Activated CD4-positive, alpha-beta T cell treated with anti-CD3 and anti-CD28 coated beads, Interleukin-2, amount 10 ng/mL, durations not matched to agents 7 days and 5 days (primary cell): ENCODE results near the gene ZFAND6. TPM values are rescaled to one million over a fixed set of nuclear protein-coding genes. Genes with fewer than 3 reads are reported as not detected.
"Not testable (repeated sequence)": the region's sequence is repeated elsewhere in the genome, so short reads cannot be mapped to it uniquely, and the experiment has no call there.

Experiments
- CTCF ChIA-PET: fragments of 350-600 bp; sonication (Branson Sonifier 250); formaldehyde crosslinking; loops from one replicate; lab custom pipeline; 2021; ENCODE audit warnings: antibody characterized with exemption; lab: Charles Lee
- POLR2A ChIA-PET: fragments of 350-600 bp; sonication (Branson Sonifier 250); formaldehyde crosslinking; loops from one replicate; lab custom pipeline; 2021; ENCODE audit warnings: antibody characterized with exemption; lab: Charles Lee
- DNase-seq: peaks from one replicate; pipeline ENCODE4 v3.0.0-alpha.2; 2020
- H3K27ac Mint-ChIP-seq: one replicate; pipeline ENCODE4 v1.8.0; 2021; ENCODE audit warnings: mild to moderate bottlenecking, moderate library complexity, mixed read lengths
- H3K27me3 Mint-ChIP-seq: one replicate; pipeline ENCODE4 v1.8.0; 2021; ENCODE audit warnings: mixed read lengths
- H3K36me3 Mint-ChIP-seq: one replicate; pipeline ENCODE4 v1.8.0; 2021; ENCODE audit warnings: low read depth, mixed read lengths
- H3K4me1 Mint-ChIP-seq: one replicate; pipeline ENCODE4 v1.8.0; 2021; ENCODE audit warnings: mixed read lengths
- H3K4me3 Mint-ChIP-seq: one replicate; pipeline ENCODE4 v1.8.0; 2021; ENCODE audit warnings: mild to moderate bottlenecking, moderate library complexity, mixed read lengths
- H3K9me3 Mint-ChIP-seq: one replicate; pipeline ENCODE4 v1.8.0; 2021; ENCODE audit warnings: mixed read lengths
- total RNA-seq, 2 experiments: library from RNA; stranded (reverse); gene quantifications; one replicate each; pipeline ENCODE4 v1.2.3, GENCODE V29; 2021

Gene ZFAND6
- total RNA-seq, 2 experiments from 2014 or later, result 49.3 to 56.4 TPM

DNA sequence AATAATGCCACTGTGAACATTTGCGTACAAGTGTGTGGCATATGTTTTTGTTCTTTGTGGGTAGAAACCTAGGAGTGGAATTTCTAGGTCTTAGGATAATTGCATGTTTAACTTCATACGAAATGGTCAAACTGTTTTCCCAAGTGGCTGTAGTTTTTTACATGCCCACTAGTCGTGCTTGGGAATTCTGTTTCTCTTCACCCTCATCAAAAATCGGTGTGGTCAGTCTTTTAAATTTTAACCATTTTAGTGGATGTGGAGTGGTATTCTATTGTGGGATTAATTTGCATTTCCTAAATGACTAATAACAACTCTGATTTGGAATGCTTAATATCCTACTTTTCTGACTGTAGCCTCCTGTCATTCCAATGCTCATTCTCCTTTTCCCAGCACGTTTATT is 27.6 kb downstream of the ZFAND6 start:
- H3K27me3 Mint-ChIP-seq, result no peaks in the 10 kb centered on the region
- H3K4me3 Mint-ChIP-seq, result no peak overlapping the region
- ChIA-PET POLR2A (interaction anchor here (0.6 kb wide), 1 partner anchor 83 kb away, joined by 6 read pairs; no protein-coding TSS in a partner anchor), CTCF (no interaction called here)
- H3K36me3 Mint-ChIP-seq, result peaks cover 14% of the 10 kb centered on the region
- H3K4me1 Mint-ChIP-seq, result peaks cover 10% of the 10 kb centered on the region
- no peaks in the 10 kb centered on the region for H3K9me3 Mint-ChIP-seq
- no peak overlapping the region for H3K27ac Mint-ChIP-seq
- no peak for DNase-seq

GRCh38 chr15:80090041-80090440 is 30.6 kb downstream of the ZFAND6 start:
- Mint-ChIP-seq H3K36me3 (peaks cover 14% of the 10 kb centered on the region), H3K9me3 (no peaks in the 10 kb centered on the region), H3K27me3 (no peaks in the 10 kb centered on the region), H3K4me1 (peaks cover 10% of the 10 kb centered on the region), H3K4me3 (no peak overlapping the region), H3K27ac (no peak overlapping the region)
- no peak for DNase-seq
- POLR2A ChIA-PET, result no interaction called here
- CTCF ChIA-PET, result interaction anchor here (0.6 to 1.5 kb wide), 2 partner anchors 10 to 515 kb away, joined by 3 read pairs; no protein-coding TSS in a partner anchor

- H3K27ac Mint-ChIP-seq, result no peak overlapping the region
- H3K27me3 Mint-ChIP-seq, result no peaks in the 10 kb centered on the region
- ChIA-PET POLR2A (no interaction called here), CTCF (interaction anchor here (1.2 to 1.5 kb wide), 2 partner anchors 11 to 19 kb away, joined by 3 read pairs; no protein-coding TSS in a partner anchor)
- H3K4me3 Mint-ChIP-seq, result no peak overlapping the region
- peaks cover 14% of the 10 kb centered on the region for H3K36me3 Mint-ChIP-seq
- peaks cover 10% of the 10 kb centered on the region for H3K4me1 Mint-ChIP-seq
- DNase-seq, result no peak
- no peaks in the 10 kb centered on the region for H3K9me3 Mint-ChIP-seq
Observed at GRCh38 chr15:80090879-80091503, 31.5 kb downstream of the ZFAND6 start.

GRCh38 chr15:80093854-80094418 is 34.5 kb downstream of the ZFAND6 start:
- Mint-ChIP-seq H3K27ac (no peak overlapping the region), H3K27me3 (no peaks in the 10 kb centered on the region), H3K4me1 (peaks cover 6% of the 10 kb centered on the region), H3K4me3 (no peak overlapping the region), H3K9me3 (no peaks in the 10 kb centered on the region), H3K36me3 (peaks cover 6% of the 10 kb centered on the region)
- CTCF ChIA-PET, result interaction anchor here (1.0 kb wide), 1 partner anchor 32 kb away, joined by 3 read pairs; no protein-coding TSS in a partner anchor
- POLR2A ChIA-PET, result no interaction called here
- no peak for DNase-seq

- H3K9me3 Mint-ChIP-seq, result no peaks in the 10 kb centered on the region
- H3K27me3 Mint-ChIP-seq, result no peaks in the 10 kb centered on the region
- no peak overlapping the region for H3K4me3 Mint-ChIP-seq
- peaks cover 3% of the 10 kb centered on the region for H3K36me3 Mint-ChIP-seq
- ChIA-PET POLR2A (no interaction called here), CTCF (no interaction called here)
- no peak overlapping the region for H3K27ac Mint-ChIP-seq
- DNase-seq, result no peak
- H3K4me1 Mint-ChIP-seq, result peaks cover 9% of the 10 kb centered on the region
Observed at GRCh38 chr15:80095511-80095910, 36.0 kb downstream of the ZFAND6 start.

DNA sequence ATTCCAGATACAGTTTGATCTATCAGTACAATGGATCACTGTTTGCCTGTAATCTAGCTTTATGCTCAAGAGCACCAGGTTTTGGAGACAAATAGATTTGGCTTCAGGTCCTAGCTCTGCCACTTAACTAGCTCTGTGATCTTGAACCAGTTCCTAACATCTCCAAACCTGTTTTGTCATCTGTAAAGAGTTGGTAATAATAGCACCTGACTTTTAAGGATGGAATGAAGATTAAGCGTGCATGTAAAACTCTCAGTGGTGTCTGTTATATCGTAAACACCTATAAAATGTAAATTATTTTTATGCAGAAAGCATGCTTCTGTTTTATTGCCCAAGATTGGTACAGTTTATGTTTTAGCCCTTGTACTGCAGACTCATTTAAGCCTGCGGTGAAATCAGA is 36.5 kb downstream of the ZFAND6 start:
- ChIA-PET POLR2A (no interaction called here), CTCF (no interaction called here)
- peaks cover 9% of the 10 kb centered on the region for H3K4me1 Mint-ChIP-seq
- H3K36me3 Mint-ChIP-seq, result peaks cover under 1% of the 10 kb centered on the region
- no peak for DNase-seq
- no peak overlapping the region for H3K4me3 Mint-ChIP-seq
- no peaks in the 10 kb centered on the region for H3K27me3 Mint-ChIP-seq
- no peaks in the 10 kb centered on the region for H3K9me3 Mint-ChIP-seq
- H3K27ac Mint-ChIP-seq, result no peak overlapping the region

- H3K27me3 Mint-ChIP-seq, result no peaks in the 10 kb centered on the region
- no peaks in the 10 kb centered on the region for H3K36me3 Mint-ChIP-seq
- H3K27ac Mint-ChIP-seq, result no peak overlapping the region
- no peak overlapping the region for H3K4me3 Mint-ChIP-seq
- ChIA-PET POLR2A (no interaction called here), CTCF (interaction anchor here (1.1 kb wide), 1 partner anchor 17 kb away, joined by 5 read pairs; no protein-coding TSS in a partner anchor)
- no peak for DNase-seq
- peaks cover 6% of the 10 kb centered on the region for H3K4me1 Mint-ChIP-seq
- no peaks in the 10 kb centered on the region for H3K9me3 Mint-ChIP-seq
Observed at GRCh38 chr15:80098341-80098740, 38.9 kb downstream of the ZFAND6 start.

DNA sequence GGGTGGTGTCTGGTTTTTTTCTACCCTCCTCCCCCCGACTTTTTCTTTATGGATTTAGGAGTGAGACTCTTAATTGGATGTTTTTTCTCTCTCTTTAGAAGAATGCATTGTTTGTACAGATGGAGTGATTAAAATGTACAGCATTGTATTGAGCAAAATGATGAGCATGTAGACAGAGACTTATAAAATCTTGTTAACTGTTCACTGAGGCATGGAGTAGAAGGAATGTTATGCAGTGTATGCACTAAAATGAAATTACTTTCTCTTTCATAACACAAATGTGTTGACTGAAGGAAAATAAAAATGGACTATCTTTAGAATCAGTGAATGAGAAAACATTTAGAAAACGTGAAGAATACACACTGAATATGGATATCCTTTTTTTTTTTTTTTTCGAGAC is 39.8 kb downstream of the ZFAND6 start:
- no peaks in the 10 kb centered on the region for H3K27me3 Mint-ChIP-seq
- H3K27ac Mint-ChIP-seq, result no peak overlapping the region
- POLR2A ChIA-PET, result no interaction called here
- DNase-seq, result no peak
- no peaks in the 10 kb centered on the region for H3K9me3 Mint-ChIP-seq
- H3K36me3 Mint-ChIP-seq, result no peaks in the 10 kb centered on the region
- H3K4me3 Mint-ChIP-seq, result no peak overlapping the region
- H3K4me1 Mint-ChIP-seq, result peaks cover 3% of the 10 kb centered on the region
- CTCF ChIA-PET, result no interaction called here

GRCh38 chr15:80099662-80100061 is 40.2 kb downstream of the ZFAND6 start:
- H3K4me3 Mint-ChIP-seq, H3K36me3 Mint-ChIP-seq, H3K4me1 Mint-ChIP-seq, H3K27ac Mint-ChIP-seq, H3K27me3 Mint-ChIP-seq, CTCF ChIA-PET, H3K9me3 Mint-ChIP-seq, POLR2A ChIA-PET, DNase-seq: not testable (repeated sequence)

DNA sequence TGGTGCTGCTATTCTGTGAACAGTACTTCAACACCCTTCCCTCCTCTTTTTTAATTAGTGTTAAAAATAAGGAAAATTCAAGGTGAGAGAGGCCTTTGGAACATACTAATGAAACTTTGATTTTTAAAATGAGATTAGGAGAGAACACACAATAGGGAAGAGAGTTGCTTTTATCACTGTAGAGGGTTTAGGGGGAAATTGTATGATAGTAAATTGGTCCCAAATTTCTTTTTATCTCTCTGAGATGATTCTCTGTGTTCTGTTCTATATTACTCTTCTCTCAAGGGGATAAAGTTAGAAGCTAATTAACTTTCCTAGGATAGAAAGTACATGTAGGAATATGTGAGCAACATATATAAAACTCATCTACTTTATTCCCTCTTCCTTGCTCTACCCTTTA is 40.8 kb downstream of the ZFAND6 start:
- Mint-ChIP-seq H3K36me3 (peaks cover 5% of the 10 kb centered on the region), H3K27ac (no peak overlapping the region), H3K27me3 (no peaks in the 10 kb centered on the region), H3K4me3 (no peak overlapping the region), H3K4me1 (peaks cover 10% of the 10 kb centered on the region), H3K9me3 (no peaks in the 10 kb centered on the region)
- ChIA-PET CTCF (interaction anchor here (1.0 kb wide), 1 partner anchor 10 kb away, joined by 3 read pairs; no protein-coding TSS in a partner anchor), POLR2A (no interaction called here)
- DNase-seq, result no peak

- H3K9me3 Mint-ChIP-seq, result no peaks in the 10 kb centered on the region
Observed at GRCh38 chr15:80105193-80105592, 45.7 kb downstream of the ZFAND6 start.

DNA sequence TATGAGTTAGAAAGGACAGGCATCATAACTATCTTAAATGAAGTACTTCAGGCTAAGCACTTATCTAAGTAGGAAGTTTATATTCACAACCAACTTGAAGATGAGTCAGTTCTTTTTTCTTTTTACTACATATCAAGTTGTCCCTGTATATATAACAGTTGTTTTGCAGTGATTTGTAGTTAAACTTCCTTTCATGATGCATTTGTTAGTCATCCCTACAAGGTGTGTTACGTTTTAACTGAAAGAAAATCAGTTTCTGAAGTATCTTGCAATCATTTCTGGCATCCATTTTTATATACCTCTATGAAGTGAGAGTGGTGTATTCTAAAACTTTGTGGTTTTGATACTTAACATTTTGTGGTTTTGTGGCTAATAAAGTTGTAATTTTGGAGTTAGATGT is 46.1 kb downstream of the ZFAND6 start:
- peaks cover 5% of the 10 kb centered on the region for H3K36me3 Mint-ChIP-seq
- DNase-seq, result no peak
- CTCF ChIA-PET, result no interaction called here
- POLR2A ChIA-PET, result no interaction called here
- H3K9me3 Mint-ChIP-seq, result no peaks in the 10 kb centered on the region
- H3K27me3 Mint-ChIP-seq, result no peaks in the 10 kb centered on the region
- no peak overlapping the region for H3K4me3 Mint-ChIP-seq
- no peak overlapping the region for H3K27ac Mint-ChIP-seq
- peaks cover 11% of the 10 kb centered on the region for H3K4me1 Mint-ChIP-seq

More at GRCh38 chr15:80105193-80105592, 45.7 kb downstream of the ZFAND6 start:
- Mint-ChIP-seq H3K27ac (no peak overlapping the region), H3K27me3 (no peaks in the 10 kb centered on the region), H3K4me1 (peaks cover 11% of the 10 kb centered on the region), H3K36me3 (peaks cover 5% of the 10 kb centered on the region), H3K4me3 (no peak overlapping the region)
- ChIA-PET CTCF (no interaction called here), POLR2A (no interaction called here)
- no peak for DNase-seq

GRCh38 chr15:80106051-80106450 is 46.6 kb downstream of the ZFAND6 start:
- Mint-ChIP-seq H3K36me3 (peaks cover 5% of the 10 kb centered on the region), H3K27me3 (no peaks in the 10 kb centered on the region), H3K27ac (no peak overlapping the region), H3K4me3 (no peak overlapping the region), H3K4me1 (peaks cover 11% of the 10 kb centered on the region), H3K9me3 (no peaks in the 10 kb centered on the region)
- no peak for DNase-seq
- ChIA-PET CTCF (no interaction called here), POLR2A (no interaction called here)
